Measurements from ENCODE around the gene PLCZ1.
"Not testable (repeated sequence)": the region's sequence is repeated elsewhere in the genome, so short reads cannot be mapped to it uniquely, and the experiment has no call there.

Gene PLCZ1

DNA sequence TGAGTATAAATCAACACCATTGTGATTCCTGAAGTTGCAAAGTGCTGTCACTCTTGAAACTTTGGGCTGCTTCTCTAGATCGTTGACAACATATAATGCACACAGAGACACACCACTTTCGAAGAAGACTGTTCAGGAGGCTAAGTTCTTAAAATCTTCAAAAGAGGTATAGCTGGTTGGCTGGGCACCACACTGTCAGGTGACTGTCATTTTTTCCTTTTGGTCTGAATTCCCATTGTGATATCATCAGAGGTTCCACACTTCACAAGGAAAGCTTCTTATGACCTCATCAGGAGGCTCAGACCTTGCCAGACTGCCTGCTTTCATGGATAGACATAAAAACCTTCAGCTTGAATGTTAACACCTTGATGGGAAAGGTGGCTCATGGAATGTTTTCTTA lies at the start of gene PLCZ1, which contains the start of gene CAPZA3:
PLCZ1 (minus strand) TSS at position 194 of the 400 bp plus-strand sequence. CDS start 641 bp downstream, outside the sequence.
CAPZA3 (plus strand) TSS at position 301 of the 400 bp plus-strand sequence. CDS start 150 bp downstream, outside the sequence.
- no peak for DNase-seq

DNA sequence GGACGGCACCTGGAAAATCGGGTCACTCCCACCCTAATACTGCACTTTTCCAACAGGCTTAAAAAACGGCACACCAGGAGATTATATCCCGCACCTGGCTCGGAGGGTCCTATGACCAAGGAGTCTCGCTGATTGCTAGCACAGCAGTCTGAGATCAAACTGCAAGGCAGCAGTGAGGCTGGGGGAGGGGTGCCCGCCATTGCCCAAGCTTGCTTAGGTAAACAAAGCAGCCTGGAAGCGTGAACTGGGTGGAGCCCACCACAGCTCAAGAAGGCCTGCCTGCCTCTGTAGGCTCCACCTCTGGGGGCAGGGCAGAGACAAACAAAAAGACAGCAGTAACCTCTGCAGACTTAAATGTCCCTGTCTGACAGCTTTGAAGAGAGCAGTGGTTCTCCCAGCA lies 47.7 kb upstream of the PLCZ1 start:
- DNase-seq = not testable (repeated sequence)

DNA sequence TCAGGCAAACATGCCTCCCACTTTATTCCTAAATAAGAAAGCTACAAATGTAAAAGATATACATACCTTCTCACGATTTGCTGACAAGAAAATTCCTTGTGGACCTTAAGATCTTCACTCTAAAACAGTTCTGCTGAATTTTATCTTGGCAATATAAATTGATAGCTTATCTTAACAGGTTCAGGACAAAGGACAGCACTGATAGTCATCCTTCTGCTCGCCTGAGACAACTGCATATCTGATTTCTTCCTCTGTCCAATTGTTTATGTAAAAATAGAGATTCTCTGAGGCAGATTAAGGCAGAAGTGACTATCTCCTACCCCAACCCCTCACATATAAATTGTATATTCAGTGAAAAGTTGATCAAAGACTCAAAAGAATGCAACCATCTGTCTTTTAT lies 45.0 kb upstream of the PLCZ1 start:
- no peak for DNase-seq

DNA sequence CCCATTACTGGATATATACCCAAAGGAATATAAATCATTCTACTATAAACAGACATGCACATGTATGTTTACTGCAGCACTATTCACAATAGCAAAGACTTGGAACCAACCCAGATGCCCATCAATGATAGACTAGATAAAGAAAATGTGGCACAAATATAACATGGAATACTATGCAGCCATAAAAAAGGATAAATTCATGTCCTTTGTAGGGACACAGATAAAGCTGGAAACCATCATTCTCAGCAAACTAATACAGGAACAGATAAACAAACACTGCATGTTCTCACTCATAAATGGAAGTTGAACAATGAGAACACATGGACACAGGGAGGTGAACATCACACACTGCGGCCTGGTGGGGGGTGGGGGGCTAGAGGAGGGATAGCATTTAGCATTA lies 28.7 kb upstream of the PLCZ1 start:
- not testable (repeated sequence) for DNase-seq

- no peak for DNase-seq
Measured at GRCh38 chr12:18755341-18755740, 17.5 kb upstream of the PLCZ1 start.

DNA sequence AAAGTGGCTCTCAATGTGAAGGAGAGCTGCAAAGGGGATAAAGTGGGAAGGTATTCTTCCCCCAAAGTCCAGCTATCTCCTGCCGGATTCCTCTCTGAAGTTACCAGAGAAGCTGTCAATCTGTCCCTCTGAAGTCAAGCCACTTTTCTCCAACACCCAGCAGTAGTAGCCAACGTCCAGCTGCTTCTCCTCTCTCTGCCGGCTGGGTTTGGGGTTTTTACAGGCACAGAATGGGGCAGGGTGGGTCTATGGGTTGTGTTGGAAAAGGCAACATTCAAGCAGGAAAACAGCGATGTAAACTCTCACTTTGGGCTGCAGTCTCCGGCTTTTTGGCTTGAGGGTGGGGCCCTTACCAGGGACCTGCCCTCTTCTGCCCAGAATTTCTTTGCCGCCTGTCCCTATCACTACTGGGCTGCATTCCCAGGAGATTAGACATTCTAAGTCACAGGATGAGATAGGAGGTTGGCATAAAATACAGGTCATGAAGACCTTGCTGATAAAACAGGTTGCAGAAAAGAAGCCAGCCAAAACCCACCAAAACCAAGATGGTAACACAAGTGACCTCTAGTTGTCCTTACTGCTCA lies 16.4 kb upstream of the PLCZ1 start:
- DNase-seq = no peak

GRCh38 chr12:18753481-18754123 lies 15.8 kb upstream of the PLCZ1 start:
- DNase-seq = no peak

DNA sequence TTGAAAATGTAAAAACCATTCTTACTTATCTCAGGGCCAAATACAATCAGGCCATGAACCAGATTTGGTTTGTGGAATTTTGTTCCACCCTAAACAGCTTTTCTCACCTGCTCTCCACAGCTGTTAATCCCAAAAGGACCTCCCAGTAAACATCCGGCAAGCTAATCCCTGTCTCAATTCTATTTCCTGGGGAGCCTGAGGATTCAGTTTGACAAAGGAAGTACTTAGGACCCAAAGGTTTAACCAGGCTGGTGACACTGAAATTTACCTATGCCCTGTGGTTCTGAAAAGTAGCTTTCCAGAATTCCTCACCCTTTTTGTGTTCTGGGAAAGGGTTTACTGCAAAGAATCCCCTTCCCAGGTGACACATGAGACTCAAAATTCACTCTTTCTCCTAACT lies 15.1 kb upstream of the PLCZ1 start:
- DNase-seq = no peak

DNA sequence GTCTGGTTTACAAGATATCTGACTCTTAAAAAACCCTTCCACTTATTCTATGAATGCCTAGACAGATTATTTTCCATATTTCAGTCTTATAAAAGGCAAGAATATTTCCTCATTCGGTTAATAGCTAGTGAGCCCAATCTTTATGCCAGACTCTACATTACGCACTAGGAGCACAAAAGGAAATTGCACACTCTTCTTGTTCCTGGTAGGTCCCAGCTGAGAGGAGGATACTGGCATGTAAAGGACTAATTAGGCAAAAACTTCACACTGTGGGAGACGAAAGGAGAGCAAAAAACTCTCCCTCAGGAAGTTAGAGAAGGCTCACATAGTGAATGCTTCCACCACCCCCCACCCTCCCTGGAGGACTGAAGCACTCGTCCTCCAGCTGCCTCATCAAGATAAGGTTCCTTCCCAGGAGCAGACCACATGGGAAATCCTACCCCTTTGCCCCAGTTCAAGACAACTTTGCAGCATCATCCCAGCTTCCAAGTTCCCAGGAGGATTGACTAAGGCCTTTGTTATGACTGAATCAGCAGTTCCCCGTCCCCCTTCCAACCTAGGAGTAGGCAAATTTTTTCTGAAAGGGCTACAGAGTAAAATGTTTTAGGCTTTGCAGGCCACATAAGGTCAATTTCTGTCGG lies 14.6 kb upstream of the PLCZ1 start:
- no peak for DNase-seq

GRCh38 chr12:18751866-18752265 lies 14.1 kb upstream of the PLCZ1 start:
- no peak for DNase-seq

- no peak for DNase-seq
Measured at GRCh38 chr12:18750085-18750484, 12.3 kb upstream of the PLCZ1 start.

DNA sequence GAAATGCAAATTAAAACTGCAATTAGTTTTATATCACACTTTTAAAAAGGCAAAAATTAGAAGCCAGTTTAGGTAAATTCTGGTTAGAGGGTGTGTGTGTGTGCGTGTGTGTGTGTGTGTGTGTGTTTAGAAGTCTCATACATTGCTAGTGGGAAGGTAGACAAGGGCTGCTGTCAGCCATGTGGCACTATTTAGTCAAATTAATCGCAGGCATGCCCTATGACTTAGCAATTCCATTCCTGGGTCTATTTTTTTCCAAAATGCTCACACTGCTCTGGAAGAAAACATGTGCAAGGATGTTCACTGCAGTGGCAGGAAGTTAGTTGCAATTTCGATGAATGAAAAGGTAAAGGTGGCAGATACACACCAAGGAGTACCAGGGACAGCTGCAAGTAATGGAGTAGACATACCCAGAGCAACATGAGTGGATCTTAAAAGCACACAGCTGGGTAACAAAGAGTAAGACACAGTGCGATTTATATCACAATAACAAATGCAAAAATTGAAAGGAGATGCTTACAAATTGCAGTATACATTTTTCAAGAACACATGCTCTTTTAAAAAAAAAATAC lies 11.7 kb upstream of the PLCZ1 start:
- no peak for DNase-seq

DNA sequence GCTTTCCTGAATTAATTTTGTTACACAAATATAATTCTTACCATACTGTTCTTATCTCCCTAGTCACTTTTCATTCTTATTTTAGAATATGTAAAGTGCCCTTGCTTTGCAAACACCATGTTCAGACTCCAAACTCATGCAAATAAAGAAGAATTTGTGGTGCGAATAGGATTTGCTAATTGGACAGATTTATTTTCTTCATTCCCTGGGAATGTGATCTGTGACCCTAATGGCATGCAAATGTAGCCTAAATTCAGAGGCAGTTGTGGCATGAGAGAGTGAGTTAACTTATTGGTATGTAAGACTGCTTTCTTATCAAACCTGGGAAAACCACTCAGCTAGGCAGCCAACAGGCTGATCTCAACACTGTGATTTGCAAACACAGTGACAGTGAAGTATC lies 10.1 kb upstream of the PLCZ1 start:
- DNase-seq = no peak

- no peak for DNase-seq
Measured at GRCh38 chr12:18731156-18731555, 6.7 kb downstream of the PLCZ1 start.

GRCh38 chr12:18723752-18724151 lies 14.1 kb downstream of the PLCZ1 start:
- DNase-seq = no peak

- DNase-seq = no peak
Measured at GRCh38 chr12:18721452-18721851, 16.4 kb downstream of the PLCZ1 start.

DNA sequence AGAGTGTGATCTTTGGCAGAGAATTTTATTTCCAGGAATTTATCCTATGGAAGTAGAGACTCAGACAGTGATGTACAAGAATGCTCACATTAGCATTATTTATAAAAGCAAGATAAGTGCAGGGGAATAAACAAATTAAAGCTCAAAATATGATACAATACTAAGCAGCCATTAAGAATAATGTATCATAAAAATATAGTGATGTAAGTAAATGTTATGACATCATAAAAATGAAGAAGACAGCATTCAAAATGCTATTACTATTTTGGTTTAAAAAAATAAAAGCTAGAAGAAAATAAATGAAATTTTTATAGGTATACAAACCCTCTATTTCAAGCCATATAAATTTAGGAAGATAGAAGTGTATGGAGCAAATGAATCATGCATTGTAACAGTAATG lies 17.1 kb downstream of the PLCZ1 start:
- DNase-seq = no peak

DNA sequence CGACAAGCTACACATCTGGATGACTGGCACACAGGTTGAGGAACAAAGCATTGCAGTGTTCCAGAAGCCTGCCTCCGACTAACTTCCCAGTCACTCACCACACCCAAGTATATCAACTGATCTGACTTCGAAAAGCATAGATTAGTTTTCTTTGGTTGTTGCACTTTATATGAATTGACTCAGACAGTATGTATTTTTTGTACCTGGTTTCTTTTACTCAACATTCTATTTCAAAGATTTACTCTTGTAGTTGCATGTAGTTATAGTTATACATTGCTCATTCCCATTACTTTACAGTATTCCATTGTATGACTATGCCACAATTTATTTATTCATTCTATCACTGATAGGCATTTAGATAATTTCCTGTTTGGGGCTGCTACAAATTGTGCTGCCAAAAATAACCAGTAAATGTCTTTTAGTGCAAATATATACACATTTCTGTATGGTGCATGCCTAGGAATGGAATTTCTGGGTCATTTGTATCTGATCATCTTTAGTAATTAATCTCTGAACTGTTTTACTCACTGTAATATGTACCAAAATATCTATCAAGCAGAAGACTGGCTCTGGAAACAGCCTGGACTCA lies 17.8 kb downstream of the PLCZ1 start:
- DNase-seq = no peak

DNA sequence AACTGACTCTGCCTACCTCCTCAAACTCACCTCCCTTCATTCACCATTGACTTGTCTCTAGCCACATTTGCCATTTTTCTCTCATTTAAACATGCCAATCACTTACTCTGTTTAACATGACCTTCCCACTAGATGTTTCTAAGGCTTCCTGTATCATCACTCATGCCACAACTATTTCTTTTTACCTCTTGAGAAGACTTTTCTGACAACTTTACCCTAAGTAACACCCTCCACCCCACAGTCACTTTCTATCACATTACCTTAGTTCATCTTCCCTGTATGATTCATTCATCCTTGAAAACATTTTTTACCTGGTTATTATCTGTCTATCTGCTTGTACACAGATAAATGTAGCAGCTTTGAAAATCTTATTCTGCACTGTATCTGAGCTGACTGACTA lies 19.4 kb downstream of the PLCZ1 start:
- no peak for DNase-seq

DNA sequence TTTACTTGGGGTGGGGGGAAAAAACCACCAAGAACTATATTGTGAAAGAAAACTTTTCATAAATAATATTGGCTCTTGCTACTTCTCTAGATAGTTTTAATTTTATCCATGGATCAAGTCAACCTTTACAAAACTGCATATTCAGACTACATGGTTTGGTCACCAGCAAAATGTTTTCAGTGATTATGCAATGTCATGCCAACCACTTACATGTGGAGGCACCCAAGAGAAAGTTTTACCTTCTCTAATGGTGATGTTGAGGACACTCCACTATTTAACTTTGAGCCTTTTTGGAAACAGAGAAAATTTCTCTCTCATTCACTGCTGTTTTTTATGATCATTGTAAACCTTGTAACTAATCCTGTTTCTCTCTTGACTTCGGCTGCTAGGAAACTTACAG lies 21.6 kb downstream of the PLCZ1 start:
- DNase-seq = no peak

GRCh38 chr12:18706798-18707197 lies 31.0 kb downstream of the PLCZ1 start:
- DNase-seq = no peak

DNA sequence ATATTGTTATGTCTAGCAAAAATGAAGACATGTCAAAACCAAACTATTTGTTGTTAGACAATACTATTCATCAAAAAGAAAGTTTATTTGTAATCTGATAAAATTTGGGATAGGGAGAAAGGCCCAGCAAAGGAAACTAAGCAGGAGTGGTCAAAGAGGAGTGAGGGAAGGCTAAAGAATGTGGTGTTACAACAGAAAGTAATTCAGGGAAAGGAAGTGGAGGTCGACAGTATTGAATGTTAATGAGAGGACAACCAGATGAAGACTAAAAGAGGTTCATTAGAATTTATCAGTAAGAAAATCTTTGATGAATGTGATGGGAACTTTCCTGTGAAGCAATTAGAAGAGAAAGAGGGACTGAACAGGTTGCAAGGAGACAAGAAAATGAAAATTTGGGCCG lies 33.9 kb downstream of the PLCZ1 start:
- DNase-seq = no peak

- no peak for DNase-seq
Measured at GRCh38 chr12:18703321-18703720, 34.5 kb downstream of the PLCZ1 start.

DNA sequence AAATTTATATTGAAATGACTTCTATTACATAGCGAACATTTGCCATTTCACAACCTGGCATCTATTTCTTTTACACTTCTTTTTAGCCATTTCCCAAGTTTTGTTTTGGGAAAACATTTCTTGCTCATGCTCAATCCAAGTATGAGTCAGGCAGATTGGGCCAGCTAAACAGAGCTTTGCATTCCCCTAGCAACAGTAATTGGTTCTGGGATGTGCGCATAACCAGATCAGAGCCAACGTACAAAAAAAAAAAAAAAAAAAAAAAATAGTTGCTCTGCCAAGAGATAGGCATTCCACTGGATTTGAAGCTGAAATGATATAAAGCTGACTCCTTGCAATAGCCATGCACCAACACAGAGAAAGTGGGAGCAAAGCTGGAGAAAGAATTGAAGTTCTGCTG lies 37.5 kb downstream of the PLCZ1 start:
- no peak for DNase-seq
